GM12892 (cell line): ENCODE data around the gene RNF215.

Experiments
- POLR2A ChIP-seq: IDR thresholded peaks from 2 replicates; pipeline ENCODE4 v1.6.1; 2011; ENCODE audit warnings: low read depth, low read length, control low read depth
- POLR2AphosphoS5 ChIP-seq: IDR thresholded peaks from 2 replicates; pipeline ENCODE4 v1.6.1; 2011; ENCODE audit warnings: low read depth, low read length, control low read depth
- TAF1 ChIP-seq: IDR thresholded peaks from 2 replicates; pipeline ENCODE4 v1.6.1; 2011; ENCODE audit warnings: low read depth, mild to moderate bottlenecking, control low read depth, low read length, borderline replicate concordance

- TF ChIP-seq POLR2A: no peak
- TF ChIP-seq POLR2AphosphoS5: no peak
- TF ChIP-seq TAF1: no peak
These were observed 10.7 kb upstream of the RNF215 start for GRCh38 chr22:30397656-30398635.
